K562 (cell line): ENCODE measurements around the gene EVPL. TPM values are rescaled to one million over a fixed set of nuclear protein-coding genes. Genes with fewer than 3 reads are reported as not detected.

Source experiments
- ATAC-seq: fragments of 200-7000 bp; cut with Tn5 transposase; 3 replicates; pipeline ENCODE4 v1.9.1; 2020; ENCODE audit warnings: moderate library complexity
- BruUV-seq: library from RNA; stranded (reverse); fragments of 400-500 nt; replicated peaks from 2 replicates; lab custom pipeline; 2021; lab: Mats Ljungman, UMichigan
- CTCF ChIA-PET: fragments of 300-600 bp; formaldehyde crosslinking; extraction: SDS; loops from one replicate; lab custom pipeline; 2021; ENCODE audit warnings: low intra/inter-chr PET ratio; lab: Yijun Ruan, JAX
- POLR2A ChIA-PET: fragments of 300-600, 350-650 bp; sonication (Branson Sonifier 250); formaldehyde crosslinking; extraction: SDS; loops from one replicate; lab custom pipeline; 2021; ENCODE audit warnings: antibody characterized with exemption, inconsistent platforms; lab: Yijun Ruan, JAX
- DNase-seq, 4 experiments: peaks; one replicate each; pipeline versions ENCODE4 v3.0.0 to v3.0.0-alpha.2; 2011 to 2018; ENCODE audit warnings: low spot score in 3 of 4, mixed read lengths in 3 of 4; ENCODE audit errors: extremely low read depth in 1 of 4
- FAIRE-seq: peaks from 2 replicates; lab custom pipeline; 2011; peaks lifted over from hg19 to GRCh38; lab: Jason Lieb, UNC
- H2AFZ ChIP-seq: 2 replicates; pipeline ENCODE4 v1.6.0; 2011; ENCODE audit warnings: low read depth, low read length, control low read depth, inconsistent platforms
- H3K27ac ChIP-seq: fragments of 200-600 bp; 3 replicates; pipeline ENCODE4 v1.8.0; 2011; ENCODE audit warnings: low read depth, mild to moderate bottlenecking, control low read depth, inconsistent platforms, low read length, moderate library complexity, mixed read lengths; ENCODE audit errors: extremely low read depth
- H3K27me3 ChIP-seq, 2 experiments: fragments of 300-600 bp in 1 of 2; 2 replicates in 1 of 2; 3 replicates in 1 of 2; pipeline versions ENCODE4 v1.6.0 to v1.8.0; 2011; ENCODE audit warnings: inconsistent platforms in 2 of 2, low read length in 2 of 2, mild to moderate bottlenecking in 1 of 2, mixed read lengths in 1 of 2, moderate library complexity in 1 of 2; ENCODE audit not compliant: control insufficient read depth in 2 of 2, insufficient read depth in 2 of 2
- H3K36me3 ChIP-seq: fragments of 300-600 bp; 3 replicates; pipeline ENCODE4 v1.8.0; 2011; ENCODE audit warnings: mild to moderate bottlenecking, low read length, inconsistent platforms; ENCODE audit not compliant: control insufficient read depth, insufficient read depth
- H3K4me1 ChIP-seq, 2 experiments: fragments of 200-600 bp in 1 of 2; replicated peaks in 1 of 2; 2 replicates in 1 of 2; 3 replicates in 1 of 2; pipeline versions ENCODE4 v1.5.1 to v1.8.0; 2011; ENCODE audit warnings: inconsistent platforms in 2 of 2, low read length in 2 of 2, mild to moderate bottlenecking in 1 of 2, mixed read lengths in 1 of 2, moderate library complexity in 1 of 2; ENCODE audit not compliant: control insufficient read depth in 2 of 2, insufficient read depth in 2 of 2
- H3K4me2 ChIP-seq: 2 replicates; pipeline ENCODE4 v1.6.1; 2011; ENCODE audit warnings: low read length, control low read depth, inconsistent platforms, mixed read lengths; ENCODE audit not compliant: insufficient read depth
- H3K4me3 ChIP-seq: fragments of 200-600 bp; sonication (generic), shearing (Covaris generic); 2 replicates; pipeline ENCODE4 v1.5.1; 2016; ENCODE audit warnings: control low read depth, inconsistent platforms
- H3K79me2 ChIP-seq: fragments of 200-600 bp; 3 replicates; pipeline ENCODE4 v1.8.0; 2011; ENCODE audit warnings: low read length, inconsistent platforms; ENCODE audit not compliant: control insufficient read depth, insufficient read depth
- H3K9ac ChIP-seq, 2 experiments: 2 replicates each; pipeline versions ENCODE4 v1.6.0 to v1.6.1; 2011; ENCODE audit warnings: low read depth in 2 of 2, low read length in 2 of 2, control low read depth in 1 of 2, inconsistent platforms in 1 of 2, mild to moderate bottlenecking in 1 of 2, mixed read lengths in 1 of 2; ENCODE audit not compliant: insufficient read depth in 1 of 2
- H3K9me1 ChIP-seq: one replicate; pipeline ENCODE4 v1.6.0; 2011; ENCODE audit warnings: inconsistent platforms, mild to moderate bottlenecking, low read length, moderate library complexity; ENCODE audit not compliant: control insufficient read depth, insufficient read depth
- H3K9me3 ChIP-seq: replicated peaks from 2 replicates; pipeline ENCODE4 v1.5.1; 2011; ENCODE audit warnings: low read depth, low read length, inconsistent platforms; ENCODE audit not compliant: control insufficient read depth, insufficient read depth
- H4K20me1 ChIP-seq: replicated peaks from 2 replicates; pipeline ENCODE4 v1.6.1; 2011; ENCODE audit warnings: low read length, inconsistent platforms, mixed read lengths; ENCODE audit not compliant: control insufficient read depth, insufficient read depth
- ETS1 ChIP-seq: conservative IDR thresholded peaks from 2 replicates; pipeline ENCODE4 v1.6.1; 2011; ENCODE audit warnings: low read depth, mild to moderate bottlenecking, low read length; ENCODE audit not compliant: control insufficient read depth
- KAT7 ChIP-seq: sonication (generic); formaldehyde crosslinking; IDR thresholded peaks from 2 replicates; pipeline ENCODE4 v1.8.0; 2022; ENCODE audit warnings: missing genetic modification reagents, mild to moderate bottlenecking, borderline replicate concordance
- LARP7 ChIP-seq: fragments of 450-650 bp; IDR thresholded peaks from 2 replicates; pipeline ENCODE4 v1.6.1; 2016
- SMARCA5 ChIP-seq: fragments of 450-650 bp; IDR thresholded peaks from 2 replicates; pipeline ENCODE4 v1.6.1; 2016
- ZBTB7A ChIP-seq: IDR thresholded peaks from 2 replicates; pipeline ENCODE4 v1.6.1; 2011; ENCODE audit warnings: low read depth, mild to moderate bottlenecking, low read length, moderate library complexity, borderline replicate concordance; ENCODE audit not compliant: control insufficient read depth
- ZNF778 ChIP-seq: fragments of 450-650 bp; formaldehyde crosslinking; IDR thresholded peaks from 2 replicates; pipeline ENCODE4 v1.4.0; 2020; ENCODE audit warnings: mild to moderate bottlenecking, moderate library complexity
- WGBS: fragments of 100-300 bp; shearing (Covaris generic); methylation state at CpG from one replicate; pipeline ENCODE4 v1.1.6; 2016; ENCODE audit warnings: low coverage, mixed read lengths; ENCODE audit not compliant: insufficient coverage; ENCODE audit errors: missing lambda C conversion rate; 5-methylcytosine and 5-hydroxymethylcytosine counted together
- in situ Hi-C: fragments of 300-500 bp; cut with MboI; formaldehyde crosslinking; loops from 4 replicates; pipeline ENCODE4 v1.15.0; 2018; ENCODE audit warnings: inconsistent platforms, mixed read lengths
- intact Hi-C: fragments of 100-400 bp; cut with micrococcal nuclease; formaldehyde crosslinking; loops from 2 replicates; pipeline ENCODE4 v1.14.2; 2022
- polyA plus RNA-seq, 8 experiments: library from polyadenylated mRNA; depleted of rRNA in 4 of 8; stranded (reverse) in 5 of 8; unstranded in 3 of 8; fragments of >200 nt; fragmentation: Nextera tagmentation in 2 of 8; fragmentation: Illumina TruSeq in 1 of 8; extraction: Ambion mirVana in 2 of 8; extraction: Trizol in 1 of 8; gene quantifications; 2 replicates each; pipeline versions ENCODE4 v1.2.1 to v1.2.3, GENCODE V29; 2011 to 2014; ENCODE audit warnings: inconsistent platforms in 1 of 8, missing spikeins in 1 of 8
- total RNA-seq, 7 experiments: library from RNA; depleted of rRNA in 6 of 7; stranded (reverse); fragments of >200 nt in 6 of 7; fragmentation: Illumina TruSeq in 2 of 7; extraction: Trizol in 2 of 7; gene quantifications; 2 replicates each; pipeline versions ENCODE4 v1.2.1 to v1.2.3, GENCODE V29; 2011 to 2021; ENCODE audit warnings: low replicate concordance in 1 of 7

The EVPL gene
- total and polyA plus RNA-seq, 9 of the 15 experiments (the other 6 are each of a cell fraction or from before 2014, with no cell fraction given), result 0.08 to 0.18 (median 0.16) TPM; not detected in 5

GRCh38 chr17:76014100-76014924 is 12.8 kb downstream of the EVPL start (continued):
- peak; percentile 91 for TF ChIP-seq ZBTB7A
- no peak for TF ChIP-seq ETS1

GRCh38 chr17:76013377-76013932 is 13.7 kb downstream of the EVPL start:
- Histone ChIP-seq H4K20me1 (0 out of 2 replicates have a peak, but pooled peaks cover 8% of the 10 kb centered on the region), H2AFZ (no peak overlapping the region), H3K9me3 (no peaks in the 10 kb centered on the region), H3K4me3 (no peak overlapping the region), H3K27me3 (peaks cover 40 to 76% of the 10 kb centered on the region in 2 experiments), H3K4me2 (no peak overlapping the region), H3K27ac (no peak overlapping the region), H3K9me1 (no peaks in the 10 kb centered on the region), H3K4me1 (peaks cover 0 to 49% of the 10 kb centered on the region in 2 experiments; a peak in 3 of 5 replicates), H3K9ac (peak overlapping the region in 1 of 2 experiments; percentile 68; a peak in 1 of 4 replicates), H3K36me3 (no peaks in the 10 kb centered on the region), H3K79me2 (no peaks in the 10 kb centered on the region)
- ChIA-PET CTCF (interaction anchor here (0.6 to 1.9 kb wide), 5 partner anchors 108 to 285 kb away, joined by 3 to 13 read pairs (median 4); no protein-coding TSS in a partner anchor), POLR2A (interaction anchor here (0.6 to 1.5 kb wide), 3 partner anchors 8 to 31 kb away, joined by 3 to 7 read pairs (median 7); no protein-coding TSS in a partner anchor)
- FAIRE-seq (no peak), DNase-seq (no peak), ATAC-seq (no peak)
- in situ Hi-C loops (no loop called here), intact Hi-C loops (loop anchor here (5.0 kb wide), 2 partner anchors 109 to 284 kb away; no protein-coding TSS in a partner anchor)
- TF ChIP-seq LARP7 (no peak), KAT7 (CRISPR knock-in tag) (no peak), ZNF778 (no peak), SMARCA5 (no peak)
- BruUV-seq, result no TSS peak
- WGBS, result 10% methylated on average over 11 of the region's 15 CpGs
